ENCODE data around the gene SECISBP2.

SECISBP2 gene

DNA sequence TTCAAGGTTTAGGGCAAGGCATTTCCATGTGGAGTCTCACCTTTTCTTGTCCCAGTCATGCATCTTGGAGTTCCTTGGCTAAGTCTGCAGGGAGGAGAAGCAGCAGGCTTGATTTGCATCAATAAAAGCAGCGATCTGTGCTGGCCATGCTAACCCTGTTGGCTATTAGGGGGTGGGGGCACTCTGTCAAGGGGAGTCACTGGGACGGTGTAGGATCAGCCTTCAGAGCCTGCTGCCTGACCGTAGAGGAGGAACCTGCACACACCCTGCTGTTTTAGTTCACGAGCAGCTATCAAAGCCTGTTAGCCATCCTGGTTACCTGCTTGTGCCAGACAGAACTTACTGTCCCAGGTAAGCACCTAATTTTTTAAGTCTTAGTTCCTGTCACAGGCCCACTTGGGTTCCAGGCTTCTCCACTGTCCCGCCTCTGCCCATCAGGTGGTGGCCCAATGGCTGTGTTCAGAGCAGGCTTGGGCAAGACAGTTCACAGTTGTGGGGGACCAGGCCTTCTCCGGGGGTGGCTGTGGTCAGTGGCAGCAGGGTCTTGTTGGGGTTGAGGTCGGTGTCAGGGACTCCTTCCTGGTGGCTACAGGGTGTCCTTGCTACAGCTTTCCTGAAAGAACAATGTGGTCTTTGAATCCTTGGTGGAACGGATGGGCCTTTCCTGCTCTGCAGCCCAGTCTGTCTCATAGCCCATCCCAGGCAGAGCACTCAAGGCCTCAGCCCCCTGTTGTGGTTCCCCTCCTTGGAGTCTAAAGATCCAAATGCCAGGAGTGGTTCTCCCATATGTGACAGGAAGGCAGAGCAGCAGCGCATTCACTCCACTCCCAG is 43.7 kb downstream of the SECISBP2 start:
- no peak for DNase-seq (ENCODE audit: low spot score)
- TF ChIP-seq, protein P1, sequence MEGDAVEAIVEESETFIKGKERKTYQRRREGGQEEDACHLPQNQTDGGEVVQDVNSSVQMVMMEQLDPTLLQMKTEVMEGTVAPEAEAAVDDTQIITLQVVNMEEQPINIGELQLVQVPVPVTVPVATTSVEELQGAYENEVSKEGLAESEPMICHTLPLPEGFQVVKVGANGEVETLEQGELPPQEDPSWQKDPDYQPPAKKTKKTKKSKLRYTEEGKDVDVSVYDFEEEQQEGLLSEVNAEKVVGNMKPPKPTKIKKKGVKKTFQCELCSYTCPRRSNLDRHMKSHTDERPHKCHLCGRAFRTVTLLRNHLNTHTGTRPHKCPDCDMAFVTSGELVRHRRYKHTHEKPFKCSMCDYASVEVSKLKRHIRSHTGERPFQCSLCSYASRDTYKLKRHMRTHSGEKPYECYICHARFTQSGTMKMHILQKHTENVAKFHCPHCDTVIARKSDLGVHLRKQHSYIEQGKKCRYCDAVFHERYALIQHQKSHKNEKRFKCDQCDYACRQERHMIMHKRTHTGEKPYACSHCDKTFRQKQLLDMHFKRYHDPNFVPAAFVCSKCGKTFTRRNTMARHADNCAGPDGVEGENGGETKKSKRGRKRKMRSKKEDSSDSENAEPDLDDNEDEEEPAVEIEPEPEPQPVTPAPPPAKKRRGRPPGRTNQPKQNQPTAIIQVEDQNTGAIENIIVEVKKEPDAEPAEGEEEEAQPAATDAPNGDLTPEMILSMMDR (IDR thresholded peaks at IDR 0.05; ENCODE audit: extremely low read depth, missing control alignments), result no peak

DNA sequence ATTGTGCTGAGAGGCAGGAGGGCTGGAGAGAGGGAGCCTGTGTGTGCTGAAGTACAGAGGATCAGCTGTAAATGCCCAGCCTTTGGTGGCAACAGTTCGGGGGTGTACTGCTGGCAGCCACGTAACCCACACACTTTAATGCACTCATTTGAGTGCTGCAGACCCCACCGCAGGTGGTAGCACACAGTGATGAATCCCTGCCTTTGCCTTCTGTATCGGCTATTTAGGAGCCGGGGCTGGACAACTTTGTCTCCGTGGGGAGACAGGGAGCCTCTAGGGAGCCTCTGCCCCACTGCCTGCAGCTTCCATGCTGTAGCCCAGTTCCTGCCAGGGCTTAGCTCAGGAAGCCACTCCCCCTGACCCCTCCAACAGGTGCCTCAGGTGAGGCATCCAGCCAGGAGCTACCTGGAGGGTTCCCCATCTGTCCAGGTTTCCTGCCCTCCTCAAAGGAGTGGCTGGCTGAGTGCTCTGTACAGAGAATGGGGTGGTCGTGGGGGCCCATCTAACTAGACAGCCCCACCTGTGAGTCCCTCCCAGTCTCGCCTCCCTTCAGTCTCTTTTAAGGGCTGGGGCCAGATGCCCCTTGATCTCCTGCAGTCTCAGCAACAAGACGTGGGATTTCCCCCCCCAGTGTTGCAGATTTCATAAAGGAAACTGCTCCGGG is 44.5 kb downstream of the SECISBP2 start:
- TF ChIP-seq, protein P1 (IDR thresholded peaks at IDR 0.05; ENCODE audit: extremely low read depth, missing control alignments), result no peak

DNA sequence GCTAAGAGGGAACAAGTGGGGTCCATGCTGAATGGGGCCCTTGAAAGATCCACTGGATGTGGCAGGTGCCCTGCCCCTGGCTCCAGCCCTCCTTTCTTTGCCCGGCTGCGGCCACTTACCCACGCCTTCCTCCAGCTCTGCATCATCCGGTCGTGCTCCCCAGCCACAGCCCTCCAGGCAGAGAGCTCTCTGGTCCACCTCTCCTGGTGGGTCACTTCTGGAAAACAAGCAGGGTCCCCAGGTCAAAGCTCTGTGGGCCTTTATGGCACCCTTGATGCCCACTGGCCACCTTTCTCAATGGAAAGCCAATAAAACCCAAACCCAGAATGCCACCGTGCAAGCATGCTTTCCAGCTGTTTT is 45.0 kb downstream of the SECISBP2 start:
- TF ChIP-seq, protein P1 (IDR thresholded peaks at IDR 0.05; ENCODE audit: extremely low read depth, missing control alignments), result no peak
- no peak for DNase-seq (ENCODE audit: low spot score)

More for the DNA sequence above, 44.5 kb downstream of the SECISBP2 start:
- no peak for DNase-seq (ENCODE audit: low spot score)

DNA sequence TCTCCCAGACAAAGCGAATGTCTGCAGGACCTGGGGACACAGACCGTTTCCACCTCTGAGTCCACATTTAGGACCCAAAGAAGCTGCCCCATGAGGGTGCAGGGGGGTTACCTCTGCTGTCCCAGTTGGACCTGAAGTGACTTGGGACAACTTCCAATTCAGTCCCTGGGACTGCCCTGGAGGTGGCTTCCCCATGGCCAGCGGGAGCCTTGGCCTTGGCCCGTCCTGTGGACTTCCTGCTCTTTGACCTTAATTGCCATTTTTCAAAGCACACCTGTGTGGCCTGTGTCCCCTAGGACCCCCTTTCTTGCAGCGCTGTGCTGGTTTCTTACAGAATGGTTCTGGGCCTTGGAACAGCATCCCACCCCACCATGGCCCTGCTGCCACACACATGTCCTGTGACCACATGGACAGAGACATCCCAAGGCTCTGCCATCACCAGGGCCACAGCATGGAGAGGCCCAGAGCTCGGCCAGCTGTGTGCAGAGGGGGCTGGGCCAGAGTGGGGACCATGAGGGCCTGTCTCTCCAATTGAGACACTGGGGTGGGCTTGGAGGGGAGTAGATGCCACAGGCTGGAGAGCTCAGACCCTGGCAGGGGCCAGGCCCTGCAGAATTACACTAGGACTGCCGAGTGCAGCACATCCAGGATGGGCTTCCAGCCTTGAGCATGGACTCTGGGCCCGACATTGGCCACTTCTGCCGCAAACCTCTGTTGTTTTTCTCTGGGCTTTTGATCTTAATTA is 45.8 kb downstream of the SECISBP2 start:
- TF ChIP-seq, protein P1 (IDR thresholded peaks at IDR 0.05; ENCODE audit: extremely low read depth, missing control alignments), result no peak
- DNase-seq (ENCODE audit: low spot score), result no peak

DNA sequence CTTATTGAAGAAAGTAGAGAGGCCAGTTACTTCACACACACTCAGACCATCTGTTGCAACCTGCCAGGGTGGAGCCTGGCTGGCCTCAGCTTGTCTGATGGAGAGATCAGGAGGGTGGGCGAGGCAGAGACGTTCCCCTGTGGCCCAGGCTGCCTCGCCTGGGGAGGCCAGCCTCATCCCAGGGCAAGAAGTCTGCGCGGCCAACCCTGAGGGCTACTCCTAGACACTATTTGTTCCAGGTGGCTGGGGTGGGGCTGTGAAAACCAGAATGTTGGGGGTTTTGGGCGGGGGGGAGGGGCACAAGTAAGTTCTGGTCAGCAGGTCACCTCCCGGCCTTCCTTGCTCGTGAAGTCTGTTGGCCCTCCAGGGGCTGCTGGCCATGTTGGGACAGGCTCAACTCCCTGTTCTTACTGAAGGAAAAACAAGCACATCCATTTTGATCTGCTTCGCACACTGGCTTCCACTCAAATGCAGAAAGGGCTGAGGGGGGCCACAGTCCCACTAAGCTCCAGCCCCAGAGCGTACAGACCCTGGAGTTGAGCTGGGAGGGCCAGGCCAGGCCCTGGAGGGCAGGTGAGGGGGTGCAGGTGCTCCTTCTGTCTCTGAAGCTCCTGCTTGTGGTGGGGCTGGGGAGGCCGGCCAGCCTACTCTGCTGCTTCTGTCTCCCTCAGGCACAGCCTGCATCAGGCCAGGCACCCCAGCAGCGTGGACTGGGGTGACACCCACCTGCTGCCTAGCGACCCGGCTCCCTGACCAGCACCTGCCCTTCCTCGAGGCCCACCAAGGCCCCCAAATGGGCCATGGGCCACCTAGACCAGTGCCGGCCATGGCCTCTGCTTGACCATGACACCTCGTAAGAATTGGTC is 46.6 kb downstream of the SECISBP2 start:
- TF ChIP-seq, protein P1 (IDR thresholded peaks at IDR 0.05; ENCODE audit: extremely low read depth, missing control alignments), result no peak
- no peak for DNase-seq (ENCODE audit: low spot score)

DNA sequence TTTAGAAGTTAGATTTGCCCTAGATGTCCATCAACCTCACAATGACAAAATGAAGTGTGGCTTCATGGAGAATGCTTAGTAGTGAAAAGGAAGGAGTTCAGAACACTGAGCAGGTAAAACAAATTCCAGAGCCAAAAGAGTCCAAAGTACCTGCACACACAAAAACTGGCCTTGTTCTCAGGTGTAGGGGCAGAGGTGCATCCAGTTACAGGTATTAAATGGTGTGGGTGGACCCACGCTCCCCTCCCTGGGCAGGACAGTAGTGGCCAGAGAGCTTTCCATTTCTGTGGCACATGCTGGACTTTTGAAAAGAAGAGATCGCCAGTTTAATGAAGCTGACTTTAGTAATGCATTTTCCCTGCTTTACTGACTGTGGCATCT is 47.2 kb downstream of the SECISBP2 start:
- no peak for DNase-seq (ENCODE audit: low spot score)
- TF ChIP-seq, protein P1 (IDR thresholded peaks at IDR 0.05; ENCODE audit: extremely low read depth, missing control alignments), result no peak
